WTC11 (cell line): ENCODE results near the gene GEMIN5.

Source experiments
- CTCF ChIP-seq: fragments of 200-600 bp; IDR thresholded peaks from 2 replicates; pipeline ENCODE4 v1.8.0; 2022; ENCODE audit warnings: antibody characterized with exemption
- FOXK1 ChIP-seq: sonication (generic); formaldehyde crosslinking; IDR thresholded peaks from 2 replicates; pipeline ENCODE4 v1.8.0; 2022; ENCODE audit warnings: mild to moderate bottlenecking, moderate library complexity, missing genetic modification reagents
- KAT7 ChIP-seq: sonication (generic); formaldehyde crosslinking; IDR thresholded peaks from 2 replicates; pipeline ENCODE4 v1.8.1; 2023; ENCODE audit warnings: missing genetic modification reagents, mild to moderate bottlenecking, borderline replicate concordance
- NFATC4 ChIP-seq: fragments of 250-450 bp; sonication (Bioruptor Pico); IDR thresholded peaks from 2 replicates; pipeline ENCODE4 v1.9.0; 2021; ENCODE audit warnings: mild to moderate bottlenecking
- RELA ChIP-seq: sonication (generic); formaldehyde crosslinking; IDR thresholded peaks from 2 replicates; pipeline ENCODE4 v1.8.1; 2022; ENCODE audit warnings: missing genetic modification reagents, mild to moderate bottlenecking, borderline replicate concordance
- ZNF121 ChIP-seq: sonication (generic); formaldehyde crosslinking; IDR thresholded peaks from 2 replicates; pipeline ENCODE4 v1.8.0; 2023; ENCODE audit warnings: missing genetic modification reagents

- TF ChIP-seq KAT7: no peak
- no peak for TF ChIP-seq ZNF121 (CRISPR knock-in tag)
- no peak for TF ChIP-seq CTCF
- no peak for TF ChIP-seq FOXK1 (CRISPR knock-in tag)
- TF ChIP-seq RELA (CRISPR knock-in tag): no peak
- no peak for TF ChIP-seq NFATC4 (CRISPR knock-in tag)
Observed at GRCh38 chr5:154944716-154945115, 6.7 kb upstream of the GEMIN5 start.
